ENCODE results near the gene USP2.

DNA sequence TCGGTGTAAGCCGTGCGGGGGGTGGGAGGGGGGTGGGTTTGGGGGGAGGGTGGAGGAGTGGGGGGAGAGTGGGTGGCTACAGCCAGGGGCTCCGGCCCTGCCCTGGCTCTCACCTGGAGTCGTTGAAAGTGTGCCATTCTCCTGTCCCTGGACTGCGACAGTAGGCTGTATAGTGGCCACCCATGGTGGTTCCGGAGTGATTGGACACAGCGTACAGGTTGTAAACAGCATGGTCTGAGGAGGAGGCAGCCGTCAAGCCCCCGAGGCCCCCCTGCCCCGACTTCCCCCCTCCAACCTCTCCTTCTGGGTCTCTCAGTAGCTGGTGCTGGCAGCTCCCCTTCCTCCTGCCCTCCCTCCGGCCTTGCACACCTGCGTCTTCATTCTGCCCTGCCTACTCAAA is 24.4 kb downstream of the USP2 start:
- TF ChIP-seq SP1 (IDR thresholded peaks at IDR 0.05) (no peak), NFRKB (IDR thresholded peaks at IDR 0.05) (no peak), ELF4 (IDR thresholded peaks at IDR 0.05) (no peak), HDGF (IDR thresholded peaks at IDR 0.05; ENCODE audit: borderline replicate concordance) (no peak), FOXM1 (IDR thresholded peaks at IDR 0.05; ENCODE audit: borderline replicate concordance) (no peak), BHLHE40 (IDR thresholded peaks at IDR 0.05; ENCODE audit: borderline replicate concordance) (no peak), SUZ12 (IDR thresholded peaks at IDR 0.05) (no peak), FOXA1 (IDR thresholded peaks at IDR 0.05) (no peak), FOXK2 (IDR thresholded peaks at IDR 0.05) (no peak), ZNF384 (IDR thresholded peaks at IDR 0.05) (no peak), L3MBTL2 (conservative IDR thresholded peaks at IDR 0.05) (no peak), CTBP1 (IDR thresholded peaks at IDR 0.05; ENCODE audit: borderline replicate concordance) (no peak), TARDBP (IDR thresholded peaks at IDR 0.05) (no peak)
- TF ChIP-seq, protein P1, sequence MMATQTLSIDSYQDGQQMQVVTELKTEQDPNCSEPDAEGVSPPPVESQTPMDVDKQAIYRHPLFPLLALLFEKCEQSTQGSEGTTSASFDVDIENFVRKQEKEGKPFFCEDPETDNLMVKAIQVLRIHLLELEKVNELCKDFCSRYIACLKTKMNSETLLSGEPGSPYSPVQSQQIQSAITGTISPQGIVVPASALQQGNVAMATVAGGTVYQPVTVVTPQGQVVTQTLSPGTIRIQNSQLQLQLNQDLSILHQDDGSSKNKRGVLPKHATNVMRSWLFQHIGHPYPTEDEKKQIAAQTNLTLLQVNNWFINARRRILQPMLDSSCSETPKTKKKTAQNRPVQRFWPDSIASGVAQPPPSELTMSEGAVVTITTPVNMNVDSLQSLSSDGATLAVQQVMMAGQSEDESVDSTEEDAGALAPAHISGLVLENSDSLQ (IDR thresholded peaks at IDR 0.05): no peak
